ENCODE measurements around the gene ACTL6B.

Gene ACTL6B

DNA sequence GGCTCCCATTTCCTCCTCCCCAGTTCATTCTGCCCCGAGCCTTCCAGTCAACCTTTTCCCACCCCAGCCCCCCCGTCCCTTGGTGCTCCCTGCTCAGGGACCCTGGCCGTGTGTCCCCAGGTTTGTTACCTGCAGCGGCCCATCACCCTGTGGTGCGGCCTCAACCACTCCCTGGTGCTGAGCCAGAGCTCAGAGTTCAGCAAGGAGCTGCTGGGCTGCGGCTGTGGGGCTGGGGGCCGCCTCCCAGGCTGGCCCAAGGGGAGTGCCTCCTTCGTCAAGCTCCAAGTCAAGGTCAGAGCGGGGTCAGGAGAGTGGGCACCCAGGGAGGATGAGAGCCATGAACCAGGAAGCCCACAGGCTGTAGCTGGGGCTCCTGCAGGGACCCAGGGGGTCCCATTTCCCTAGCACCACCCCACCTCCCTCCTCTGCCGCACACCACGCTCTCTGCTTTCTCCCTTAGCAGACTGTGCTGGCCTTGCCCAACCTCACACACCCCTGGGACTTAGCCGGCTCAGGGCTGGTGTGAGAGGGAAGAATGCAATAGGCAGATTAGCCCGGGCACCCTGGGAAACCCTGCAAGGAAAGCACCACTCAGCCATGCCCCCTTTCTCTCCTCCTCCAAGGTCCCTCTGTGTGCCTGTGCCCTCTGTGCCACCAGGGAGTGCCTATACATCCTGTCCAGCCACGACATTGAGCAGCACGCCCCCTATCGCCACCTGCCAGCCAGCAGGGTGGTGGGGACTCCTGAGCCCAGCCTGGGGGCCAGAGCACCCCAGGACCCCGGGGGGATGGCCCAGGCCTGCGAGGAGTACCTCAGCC lies 56.1 kb downstream of the ACTL6B start:
- DNase-seq, result no peak

DNA sequence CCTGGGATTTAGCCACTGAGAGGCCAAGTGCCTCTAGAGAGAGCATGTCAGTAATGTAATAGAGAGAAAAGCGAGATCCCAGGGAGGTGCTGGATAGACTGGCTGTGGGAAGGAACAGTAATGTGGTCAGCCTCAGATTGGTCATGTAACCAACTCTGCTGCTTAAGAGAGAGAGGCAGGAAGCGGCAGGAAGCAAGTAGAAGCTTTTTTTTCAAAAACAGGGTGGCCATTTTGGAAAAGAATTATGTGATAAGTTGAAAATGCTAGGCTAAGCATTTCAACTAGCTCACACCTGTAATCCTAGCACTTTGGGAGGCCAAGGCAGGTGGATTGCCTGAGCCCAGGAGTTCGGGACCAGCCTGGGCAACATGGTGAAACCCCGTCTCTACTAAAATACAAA lies 57.8 kb downstream of the ACTL6B start:
- DNase-seq, result no peak

DNA sequence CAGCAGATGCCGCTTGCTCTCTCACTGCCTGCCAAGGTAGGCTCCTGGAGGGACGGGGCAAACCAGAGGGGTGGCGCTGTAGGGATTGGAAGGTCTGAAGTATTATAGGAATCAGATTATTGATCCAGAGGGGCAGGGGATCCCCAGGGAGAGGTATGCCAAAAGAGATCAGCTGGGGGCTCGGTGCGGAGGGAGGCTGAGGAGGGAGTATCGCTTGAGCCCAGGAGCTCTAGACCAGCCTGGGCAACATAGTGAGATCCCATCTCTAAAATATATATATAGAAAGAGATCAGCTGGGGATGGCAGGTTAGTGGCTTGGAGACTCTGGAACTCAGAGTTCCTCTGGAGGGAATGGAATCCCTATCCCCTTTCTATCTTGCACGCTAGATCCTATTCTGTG lies 61.1 kb downstream of the ACTL6B start:
- DNase-seq, result no peak

Data from stimulated activated CD8-positive, alpha-beta memory T cell treated with anti-CD3 and anti-CD28 coated beads, Interleukin-4, amount 100 ng/mL, for 48 hours (primary cell).